ENCODE results near the gene KCND3. TPM values are rescaled to one million over a fixed set of nuclear protein-coding genes. Genes with fewer than 3 reads are reported as not detected.

The KCND3 gene
- total and polyA plus RNA-seq, 2 of the 4 experiments (the other 2 are of a cell fraction), result under 0.01 to 0.03 TPM

GRCh38 chr1:111851552-111851951 lies 137.9 kb downstream of the KCND3 start:
- Histone ChIP-seq H3K4me2 (ENCODE audit: low read depth, low read length) (no peak overlapping the region), H3K9me1 (ENCODE audit: insufficient read depth, low read length) (no peaks in the 10 kb centered on the region), H2AFZ (replicated peaks; ENCODE audit: low read length, poor library complexity) (no peak overlapping the region), H3K9me3 (ENCODE audit: control insufficient read depth, insufficient read depth, low read length) (no peaks in the 10 kb centered on the region), H2AK9ac (replicated peaks; ENCODE audit: low read depth, low read length, poor library complexity) (no peak overlapping the region), H3K56ac (ENCODE audit: extremely low read depth, insufficient read depth, low read length) (no peak overlapping the region), H3K4ac (ENCODE audit: low read depth, low read length) (no peak overlapping the region), H3K27ac (ENCODE audit: insufficient read depth, low read length) (no peak overlapping the region), H2BK15ac (ENCODE audit: low read depth, low read length) (no peak overlapping the region), H2BK120ac (ENCODE audit: low read depth, low read length) (no peak overlapping the region), H3K23ac (ENCODE audit: low read depth, low read length) (no peak overlapping the region), H3K14ac (replicated peaks; ENCODE audit: low read depth, low read length) (no peak overlapping the region), H4K20me1 (ENCODE audit: insufficient read depth, low read length) (no peaks in the 10 kb centered on the region), H2BK5ac (ENCODE audit: low read depth, low read length, poor library complexity, severe bottlenecking) (no peak overlapping the region), H2BK20ac (ENCODE audit: low read depth, low read length) (no peak overlapping the region), H3K18ac (ENCODE audit: low read depth, low read length) (no peak overlapping the region), H3K4me3 (ENCODE audit: insufficient read depth, low read depth, low read length) (no peak overlapping the region), H4K5ac (ENCODE audit: low read depth, low read length) (no peak overlapping the region), H4K8ac (ENCODE audit: low read depth in 2 of 2, low read length in 2 of 2) (no peak overlapping the region), H3K9ac (ENCODE audit: low read depth, low read length) (no peak overlapping the region), H3K36me3 (ENCODE audit: control insufficient read depth, insufficient read depth, low read length) (no peaks in the 10 kb centered on the region), H3K4me1 (ENCODE audit: control insufficient read depth, insufficient read depth, low read length) (no peaks in the 10 kb centered on the region), H3K27me3 (ENCODE audit: control insufficient read depth, insufficient read depth, low read length) (peaks cover 32% of the 10 kb centered on the region), H3K79me1 (ENCODE audit: low read depth in 1 of 2, low read length in 2 of 2) (no peaks in the 10 kb centered on the region), H2AK5ac (ENCODE audit: low read depth, low read length) (no peak overlapping the region), H4K91ac (ENCODE audit: insufficient read depth, low read depth, low read length) (no peak overlapping the region)
- WGBS, 2 experiments (ENCODE audit: extremely low coverage in 2 of 2, insufficient read length in 1 of 2), result 21% methylated on average over 2 of the region's 6 CpGs; no CpG with 5 or more reads in 1 of the 2 experiments
- dilution Hi-C loops (cut with HindIII; ENCODE audit: low sequenced_read_pairs, unreplicated experiment), result no loop called here
- ATAC-seq (ENCODE audit: low read depth) (no peak), DNase-seq (no peak)
- in situ Hi-C loops (cut with MboI; ENCODE audit: low sequenced_read_pairs), result no loop called here
- ChIA-PET POLR2A (ENCODE audit: unreplicated experiment) (no interaction called here), CTCF (no interaction called here)
- intact Hi-C loops (cut with micrococcal nuclease), result no loop called here
- no TSS peak for BruUV-seq (replicated peaks)
- TF ChIP-seq RCOR1 (IDR thresholded peaks at IDR 0.05; ENCODE audit: insufficient replicate concordance, low read length) (no peak), MXI1 (IDR thresholded peaks at IDR 0.05; ENCODE audit: borderline replicate concordance, low read depth, low read length) (no peak), CTCF (conservative IDR thresholded peaks at IDR 0.05; ENCODE audit: low read depth, low read length) (no peak), RAD21 (IDR thresholded peaks at IDR 0.05; ENCODE audit: low read length) (no peak), CEBPB (IDR thresholded peaks at IDR 0.05; ENCODE audit: low read depth, low read length) (no peak), POLR2A (IDR thresholded peaks at IDR 0.05; ENCODE audit: low read depth, low read length) (no peak), ELK1 (IDR thresholded peaks at IDR 0.05; ENCODE audit: borderline replicate concordance, low read depth, low read length) (no peak), CHD1 (IDR thresholded peaks at IDR 0.05; ENCODE audit: low read depth, low read length) (no peak), BHLHE40 (IDR thresholded peaks at IDR 0.05; ENCODE audit: low read depth, low read length) (no peak)

All from IMR-90 (cell line).